ENCODE results near the gene STIL. TPM values are rescaled to one million over a fixed set of nuclear protein-coding genes. Genes with fewer than 3 reads are reported as not detected.

The STIL gene
- total and polyA plus RNA-seq, 8 donors = 3.6 to 13.2 (median 8.3) TPM

DNA sequence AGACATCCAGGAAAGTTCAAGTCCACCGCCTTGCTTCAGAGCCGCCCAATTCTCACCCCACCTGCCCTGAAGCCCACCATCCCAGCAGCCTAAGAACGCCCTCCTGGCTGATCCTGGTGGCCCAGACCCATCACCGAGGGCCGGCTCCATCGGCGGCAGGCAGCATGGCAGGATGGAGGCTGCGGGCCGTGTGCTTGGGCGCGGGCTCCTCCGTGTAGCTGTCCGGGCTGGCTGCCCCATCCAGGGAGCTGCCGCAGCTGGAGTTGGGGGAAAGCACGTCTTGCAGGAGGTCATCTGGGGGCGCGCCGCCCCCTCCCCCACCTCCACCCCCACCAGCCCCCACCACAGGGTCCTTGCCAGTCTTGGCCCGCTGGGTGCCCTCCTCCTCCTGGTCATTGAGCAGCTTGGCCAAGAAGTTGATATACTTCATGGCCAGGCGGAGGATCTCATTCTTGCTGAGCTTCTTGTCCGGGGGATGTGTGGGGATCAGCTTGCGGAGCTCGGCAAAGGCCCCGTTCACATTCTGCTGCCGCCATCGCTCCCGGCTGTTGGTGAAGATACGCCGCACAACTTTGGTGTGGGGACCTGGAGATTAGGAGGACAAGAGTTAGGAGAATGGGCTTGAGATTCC is 94.2 kb downstream of the STIL start:
- H3K4me1 ChIP-seq = peaks cover 0 to 5% of the 10 kb centered on the region in 2 donors
- intact Hi-C loops (cut with DNase I) = no loop called here
- peaks cover 0 to 4% of the 10 kb centered on the region in 2 donors for H3K36me3 ChIP-seq
- H3K9me3 ChIP-seq = no peaks in the 10 kb centered on the region
- ATAC-seq (no peak), DNase-seq (no peak)
- no peak overlapping the region for H3K4me3 ChIP-seq
- H3K27ac ChIP-seq = no peak overlapping the region
- TF ChIP-seq CTCF (IDR thresholded peaks at IDR 0.05) = no peak
- peaks cover 16 to 25% of the 10 kb centered on the region in 2 donors for H3K27me3 ChIP-seq

DNA sequence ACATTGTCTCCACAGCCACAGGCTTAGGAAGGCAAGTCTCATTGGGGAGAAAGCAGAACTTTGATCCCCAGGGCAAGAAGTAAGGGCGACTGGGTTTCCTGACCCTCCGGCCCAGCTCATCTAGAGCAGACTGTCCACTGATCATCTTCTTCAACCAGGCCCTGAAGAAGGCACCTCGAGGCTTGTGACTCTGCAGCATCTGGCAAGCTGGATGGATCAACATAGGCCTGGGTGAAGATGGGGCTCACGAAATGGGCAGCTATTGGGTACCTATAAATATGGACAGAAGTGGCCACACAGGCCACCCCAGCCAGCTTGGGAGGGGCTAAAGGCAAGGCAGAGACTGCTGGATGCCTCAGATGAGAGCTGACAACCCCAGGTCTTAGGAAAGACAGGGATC is 94.9 kb downstream of the STIL start:
- no peak for DNase-seq
- Histone ChIP-seq H3K27ac (no peak overlapping the region), H3K9me3 (no peaks in the 10 kb centered on the region), H3K4me3 (no peak overlapping the region), H3K4me1 (no peaks in the 10 kb centered on the region), H3K27me3 (peaks cover 13 to 18% of the 10 kb centered on the region in 2 donors), H3K36me3 (peaks cover 0 to 4% of the 10 kb centered on the region in 2 donors)
- ATAC-seq = no peak
- intact Hi-C loops (cut with DNase I) = no loop called here
- no peak for TF ChIP-seq CTCF (IDR thresholded peaks at IDR 0.05)

DNA sequence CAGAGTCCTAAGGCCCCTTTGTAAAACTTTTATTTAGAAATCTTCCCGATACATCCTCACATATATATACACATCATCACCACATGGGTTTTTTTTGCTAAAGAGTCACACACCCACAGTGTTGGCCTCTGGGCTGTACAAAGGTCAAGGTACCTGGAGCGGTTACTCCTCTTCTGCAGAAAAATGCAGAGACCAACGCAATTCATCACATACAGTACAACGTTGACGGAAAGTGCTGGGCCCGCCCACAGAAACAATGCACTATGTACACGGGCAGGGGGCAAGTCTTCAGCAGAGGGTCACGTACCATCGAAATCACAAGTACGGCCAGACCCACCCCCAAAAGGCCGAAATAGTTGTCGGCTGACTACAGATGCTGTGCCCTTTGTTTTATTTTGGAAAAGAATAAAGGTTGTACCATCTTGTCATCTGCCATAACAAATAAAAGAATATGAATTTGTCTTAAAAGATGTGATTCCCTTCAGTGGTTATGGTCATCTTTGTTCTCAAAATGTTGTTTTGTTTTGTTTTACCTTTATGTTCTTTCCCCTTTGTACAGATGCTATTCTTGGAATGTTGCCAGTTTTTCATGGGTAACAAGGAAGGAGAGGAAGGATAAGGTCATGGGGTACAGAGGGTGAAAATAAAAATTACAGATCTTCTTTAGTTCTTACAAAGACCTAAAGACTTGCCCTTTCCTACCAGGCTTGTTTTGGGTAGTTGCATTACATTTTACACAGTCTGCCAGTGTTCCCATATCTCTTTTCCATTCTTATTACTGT is 97.5 kb downstream of the STIL start:
- Histone ChIP-seq H3K36me3 (peaks cover 0 to 4% of the 10 kb centered on the region in 2 donors), H3K27ac (no peak overlapping the region), H3K27me3 (no peaks in the 10 kb centered on the region), H3K9me3 (no peaks in the 10 kb centered on the region), H3K4me1 (peaks cover 0 to 8% of the 10 kb centered on the region in 2 donors), H3K4me3 (no peak overlapping the region)
- DNase-seq = no peak
- no peak for ATAC-seq
- intact Hi-C loops (cut with DNase I) = no loop called here
- TF ChIP-seq CTCF (IDR thresholded peaks at IDR 0.05) = no peak

DNA sequence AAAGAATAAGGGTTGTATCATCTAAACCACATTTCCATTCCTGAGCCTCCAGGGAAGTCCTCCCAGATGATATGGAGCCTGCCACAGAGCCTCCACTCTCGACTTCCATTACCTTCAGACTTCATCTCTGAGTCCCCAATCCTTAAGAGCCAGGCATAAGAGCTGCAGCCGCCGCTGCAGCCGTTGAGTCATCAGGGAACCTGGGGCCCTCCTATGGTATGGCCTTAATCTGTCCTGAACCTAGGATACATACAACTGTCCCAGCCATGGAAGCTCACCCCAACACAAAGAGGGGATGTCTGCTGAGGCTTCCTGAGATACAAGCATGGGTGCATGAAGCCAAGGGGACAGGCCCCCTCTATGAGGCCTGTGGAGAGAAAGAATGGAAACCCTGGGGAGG is 98.2 kb downstream of the STIL start:
- intact Hi-C loops (cut with DNase I) = no loop called here
- Histone ChIP-seq H3K4me1 (peaks cover 0 to 12% of the 10 kb centered on the region in 2 donors), H3K4me3 (no peak overlapping the region), H3K9me3 (no peaks in the 10 kb centered on the region), H3K27ac (no peak overlapping the region), H3K27me3 (no peaks in the 10 kb centered on the region), H3K36me3 (peaks cover 0 to 4% of the 10 kb centered on the region in 2 donors)
- no peak for DNase-seq
- no peak for TF ChIP-seq CTCF (IDR thresholded peaks at IDR 0.05)
- no peak for ATAC-seq

GRCh38 chr1:47214549-47214948 is 99.4 kb downstream of the STIL start:
- intact Hi-C loops (cut with DNase I) = no loop called here

More at GRCh38 chr1:47214549-47214948, 99.4 kb downstream of the STIL start:
- no peaks in the 10 kb centered on the region for H3K9me3 ChIP-seq
- peaks cover 0 to 12% of the 10 kb centered on the region in 2 donors for H3K4me1 ChIP-seq
- no peak overlapping the region for H3K4me3 ChIP-seq
- H3K27ac ChIP-seq = no peak overlapping the region
- ATAC-seq = no peak
- no peak for DNase-seq
- peaks cover 0 to 3% of the 10 kb centered on the region in 2 donors for H3K36me3 ChIP-seq
- no peaks in the 10 kb centered on the region for H3K27me3 ChIP-seq
- TF ChIP-seq CTCF (IDR thresholded peaks at IDR 0.05) = no peak
